Upper lobe of left lung (tissue), 6 donors: ENCODE results near the gene ANKRD13B. TPM values are rescaled to one million over a fixed set of nuclear protein-coding genes. Genes with fewer than 3 reads are reported as not detected.

ENCODE experiments used
- ATAC-seq, 2 donors: fragments of 200-7000 bp; cut with Tn5 transposase; one replicate each; pipeline ENCODE4 v1.9.1; 2022; ENCODE audit warnings: mild to moderate bottlenecking in 2 of 2, moderate library complexity in 2 of 2; ENCODE audit not compliant: low FRiP score in 2 of 2
- DNase-seq, 2 donors: peaks; one replicate each; pipeline ENCODE4 v3.0.0-alpha.2; 2019 to 2020
- H3K27ac ChIP-seq, 4 donors: fragments of 200-600 bp; sonication (generic); one replicate each; pipeline ENCODE4 v1.5.1; 2016 to 2019
- H3K27me3 ChIP-seq, 4 donors: fragments of 200-600 bp; sonication (generic); one replicate each; pipeline ENCODE4 v1.5.1; 2017 to 2019
- H3K36me3 ChIP-seq, 4 donors: fragments of 200-600 bp; sonication (generic); one replicate each; pipeline ENCODE4 v1.5.1; 2016 to 2019
- H3K4me1 ChIP-seq, 4 donors: fragments of 200-600 bp; sonication (generic); one replicate each; pipeline ENCODE4 v1.5.1; 2018 to 2019
- H3K4me3 ChIP-seq, 4 donors: fragments of 200-600 bp; sonication (generic); one replicate each; pipeline ENCODE4 v1.5.1; 2017 to 2019; ENCODE audit warnings: mild to moderate bottlenecking in 2 of 4, moderate library complexity in 1 of 4
- H3K9me3 ChIP-seq, 4 donors: fragments of 200-600 bp; sonication (generic); one replicate each; pipeline ENCODE4 v1.5.1; 2018 to 2019
- CTCF ChIP-seq, 6 experiments: fragments of 450-650 bp in 4 of 6; fragments of 200-600 bp in 2 of 6; sonication (generic) in 2 of 6; IDR thresholded peaks; one replicate each; pipeline ENCODE4 v1.5.1; 2016 to 2019; ENCODE audit warnings: antibody characterized with exemption in 6 of 6
- EP300 ChIP-seq, 4 donors: sonication (generic); formaldehyde crosslinking; IDR thresholded peaks; one replicate each; pipeline ENCODE4 v1.5.1; 2017; ENCODE audit warnings: antibody characterized with exemption in 4 of 4, control low read depth in 2 of 4
- POLR2A ChIP-seq, 4 donors: fragments of 450-650 bp; IDR thresholded peaks; one replicate each; pipeline ENCODE4 v1.5.1; 2016 to 2017; ENCODE audit warnings: antibody characterized with exemption in 4 of 4, mild to moderate bottlenecking in 2 of 4
- POLR2AphosphoS5 ChIP-seq, 2 donors: sonication (generic); formaldehyde crosslinking; IDR thresholded peaks; one replicate each; pipeline ENCODE4 v1.5.1; 2017; ENCODE audit warnings: antibody characterized with exemption in 2 of 2
- WGBS, 2 donors: methylation state at CpG; one replicate each; pipeline ENCODE4 v1.1.5; 2017 to 2018; 5-methylcytosine and 5-hydroxymethylcytosine counted together
- total RNA-seq, 6 donors: library from RNA; depleted of rRNA in 4 of 6; stranded (reverse); fragments of >200 nt in 4 of 6; gene quantifications; one replicate each; pipeline versions ENCODE4 v1.1.0 to v1.2.1, GENCODE V29; 2016 to 2021
- donor health status: DM: no; HTN: no; CAD: no; lungs with moderate emphysema.
- donor health status: DM: no; HTN: yes; CAD: no; lungs with severe emphysema.

The ANKRD13B gene
- total RNA-seq, 6 donors from 2014 or later: 1.5 to 24.1 (median 3.9) TPM

- WGBS, 2 donors: 56 to 64% methylated on average over 13 of the region's 16 CpGs
- Histone ChIP-seq H3K9me3 (no peaks in the 10 kb centered on the region), H3K27ac (no peak overlapping the region), H3K36me3 (no peaks in the 10 kb centered on the region), H3K4me1 (peaks cover 49 to 66% (median 60%) of the 10 kb centered on the region in 4 donors), H3K27me3 (peaks cover 0 to 10% (median 0%) of the 10 kb centered on the region in 4 donors), H3K4me3 (no peak overlapping the region)
- ATAC-seq (no peak), DNase-seq (peak in 1 of 2 donors; percentile 73)
- TF ChIP-seq POLR2AphosphoS5 (IDR thresholded peaks at IDR 0.05) (no peak), EP300 (IDR thresholded peaks at IDR 0.05) (no peak), CTCF (IDR thresholded peaks at IDR 0.05) (no peak), POLR2A (IDR thresholded peaks at IDR 0.05) (no peak)
Measured at GRCh38 chr17:29614349-29615047, 21.6 kb downstream of the ANKRD13B start.

- H3K27ac ChIP-seq: no peak overlapping the region
- peaks cover 0 to 10% (median 0%) of the 10 kb centered on the region in 4 donors for H3K27me3 ChIP-seq
Measured at GRCh38 chr17:29615048-29615385, 22.1 kb downstream of the ANKRD13B start.

GRCh38 chr17:29615492-29616299 is 22.8 kb downstream of the ANKRD13B start:
- ATAC-seq: peak; percentile 85 to 88
- peak in 2 of 4 donors; percentile 9 to 50 for TF ChIP-seq POLR2A (IDR thresholded peaks at IDR 0.05)
- no peak for TF ChIP-seq EP300 (IDR thresholded peaks at IDR 0.05)
- peak in 1 of 2 donors; percentile 67 for TF ChIP-seq POLR2AphosphoS5 (IDR thresholded peaks at IDR 0.05)
- no peaks in the 10 kb centered on the region for H3K36me3 ChIP-seq
- H3K27ac ChIP-seq: peak overlapping the region in 3 of 4 donors; percentile 4 to 32 (median 19)
- peak; percentile 93 to 97 for DNase-seq
- peaks cover 0 to 10% (median 0%) of the 10 kb centered on the region in 4 donors for H3K27me3 ChIP-seq
- WGBS, 2 donors: 4 to 5% methylated on average over 14 to 64 of the region's 74 CpGs
- H3K9me3 ChIP-seq: no peaks in the 10 kb centered on the region
- peaks cover 49 to 66% (median 60%) of the 10 kb centered on the region in 4 donors for H3K4me1 ChIP-seq
- H3K4me3 ChIP-seq: peak overlapping the region; percentile 23 to 52 (median 39)

More at GRCh38 chr17:29615048-29615385, 22.1 kb downstream of the ANKRD13B start:
- Histone ChIP-seq H3K4me3 (peak overlapping the region in 3 of 4 donors; percentile 29 to 52 (median 49)), H3K9me3 (no peaks in the 10 kb centered on the region), H3K4me1 (peaks cover 49 to 66% (median 60%) of the 10 kb centered on the region in 4 donors), H3K36me3 (no peaks in the 10 kb centered on the region)
- DNase-seq: peak in 1 of 2 donors; percentile 54
- TF ChIP-seq POLR2A (IDR thresholded peaks at IDR 0.05): no peak
- peak in 1 of 6 experiments; percentile 15 for TF ChIP-seq CTCF (IDR thresholded peaks at IDR 0.05)
- 8 to 27% methylated on average over 2 to 15 of the region's 15 CpGs for WGBS, 2 donors
- ATAC-seq: peak in 1 of 2 donors; percentile 36

- WGBS, 2 donors: 26 to 57% methylated on average over 10 to 32 of the region's 32 CpGs
- peak overlapping the region in 1 of 4 donors; percentile 19 for H3K27ac ChIP-seq
Measured at GRCh38 chr17:29616300-29617048, 23.5 kb downstream of the ANKRD13B start.

More at GRCh38 chr17:29616300-29617048, 23.5 kb downstream of the ANKRD13B start:
- no peaks in the 10 kb centered on the region for H3K36me3 ChIP-seq
- H3K4me3 ChIP-seq: peak overlapping the region in 3 of 4 donors; percentile 29 to 52 (median 49)
- no peak for ATAC-seq
- peaks cover 49 to 66% (median 60%) of the 10 kb centered on the region in 4 donors for H3K4me1 ChIP-seq
- H3K9me3 ChIP-seq: no peaks in the 10 kb centered on the region
- TF ChIP-seq POLR2AphosphoS5 (IDR thresholded peaks at IDR 0.05) (no peak), EP300 (IDR thresholded peaks at IDR 0.05) (no peak), CTCF (IDR thresholded peaks at IDR 0.05) (no peak), POLR2A (IDR thresholded peaks at IDR 0.05) (no peak)
- peaks cover 0 to 10% (median 0%) of the 10 kb centered on the region in 4 donors for H3K27me3 ChIP-seq
- no peak for DNase-seq
